ENCODE measurements around the gene SNAI1.

Gene SNAI1

GRCh38 chr20:49985617-49986016 is 2.8 kb downstream of the SNAI1 start:
- H3K9me2 ChIP-seq (replicated peaks; ENCODE audit: insufficient read depth, low read length) = no peaks in the 10 kb centered on the region
- H3K36me3 ChIP-seq (ENCODE audit: low read length) = no peaks in the 10 kb centered on the region
- H3K4me3 ChIP-seq (ENCODE audit: insufficient read depth, low read length, poor library complexity, severe bottlenecking) = no peak overlapping the region
- H3K27ac ChIP-seq (ENCODE audit: low read depth, low read length) = no peak overlapping the region
- no peaks in the 10 kb centered on the region for H3K79me2 ChIP-seq (ENCODE audit: insufficient read depth, low read length)
- TF ChIP-seq CTCF (IDR thresholded peaks at IDR 0.05; ENCODE audit: insufficient read depth, low read length, poor library complexity, severe bottlenecking) (no peak), EZH2phosphoT487 (conservative IDR thresholded peaks at IDR 0.05; ENCODE audit: low read length) (no peak)
- no peaks in the 10 kb centered on the region for H3K9me3 ChIP-seq (ENCODE audit: insufficient read depth, low read length)
- H3K9ac ChIP-seq (ENCODE audit: low read length) = no peak overlapping the region
- no peaks in the 10 kb centered on the region for H4K20me1 ChIP-seq (ENCODE audit: low read depth, low read length)
- H2AFZ ChIP-seq (ENCODE audit: low read depth, low read length, severe bottlenecking) = no peak overlapping the region
- no peak overlapping the region for H3K4me2 ChIP-seq (ENCODE audit: low read depth, low read length, poor library complexity, severe bottlenecking)
- H3F3A ChIP-seq (ENCODE audit: insufficient read depth) = no peaks in the 10 kb centered on the region
- no peaks in the 10 kb centered on the region for H3K27me3 ChIP-seq (ENCODE audit: low read length)

GRCh38 chr20:49986049-49986448 is 3.3 kb downstream of the SNAI1 start:
- H3K4me2 ChIP-seq (ENCODE audit: low read depth, low read length, poor library complexity, severe bottlenecking) = no peak overlapping the region
- H3K27ac ChIP-seq (ENCODE audit: low read depth, low read length) = no peak overlapping the region
- TF ChIP-seq CTCF (IDR thresholded peaks at IDR 0.05; ENCODE audit: insufficient read depth, low read length, poor library complexity, severe bottlenecking) (no peak), EZH2phosphoT487 (conservative IDR thresholded peaks at IDR 0.05; ENCODE audit: low read length) (no peak)
- no peaks in the 10 kb centered on the region for H3K27me3 ChIP-seq (ENCODE audit: low read length)
- no peaks in the 10 kb centered on the region for H3K36me3 ChIP-seq (ENCODE audit: low read length)
- no peaks in the 10 kb centered on the region for H4K20me1 ChIP-seq (ENCODE audit: low read depth, low read length)
- no peaks in the 10 kb centered on the region for H3F3A ChIP-seq (ENCODE audit: insufficient read depth)
- H3K9me3 ChIP-seq (ENCODE audit: insufficient read depth, low read length) = no peaks in the 10 kb centered on the region
- H2AFZ ChIP-seq (ENCODE audit: low read depth, low read length, severe bottlenecking) = no peak overlapping the region
- H3K9me2 ChIP-seq (replicated peaks; ENCODE audit: insufficient read depth, low read length) = no peaks in the 10 kb centered on the region
- no peak overlapping the region for H3K4me3 ChIP-seq (ENCODE audit: insufficient read depth, low read length, poor library complexity, severe bottlenecking)
- H3K9ac ChIP-seq (ENCODE audit: low read length) = no peak overlapping the region
- H3K79me2 ChIP-seq (ENCODE audit: insufficient read depth, low read length) = no peaks in the 10 kb centered on the region

DNA sequence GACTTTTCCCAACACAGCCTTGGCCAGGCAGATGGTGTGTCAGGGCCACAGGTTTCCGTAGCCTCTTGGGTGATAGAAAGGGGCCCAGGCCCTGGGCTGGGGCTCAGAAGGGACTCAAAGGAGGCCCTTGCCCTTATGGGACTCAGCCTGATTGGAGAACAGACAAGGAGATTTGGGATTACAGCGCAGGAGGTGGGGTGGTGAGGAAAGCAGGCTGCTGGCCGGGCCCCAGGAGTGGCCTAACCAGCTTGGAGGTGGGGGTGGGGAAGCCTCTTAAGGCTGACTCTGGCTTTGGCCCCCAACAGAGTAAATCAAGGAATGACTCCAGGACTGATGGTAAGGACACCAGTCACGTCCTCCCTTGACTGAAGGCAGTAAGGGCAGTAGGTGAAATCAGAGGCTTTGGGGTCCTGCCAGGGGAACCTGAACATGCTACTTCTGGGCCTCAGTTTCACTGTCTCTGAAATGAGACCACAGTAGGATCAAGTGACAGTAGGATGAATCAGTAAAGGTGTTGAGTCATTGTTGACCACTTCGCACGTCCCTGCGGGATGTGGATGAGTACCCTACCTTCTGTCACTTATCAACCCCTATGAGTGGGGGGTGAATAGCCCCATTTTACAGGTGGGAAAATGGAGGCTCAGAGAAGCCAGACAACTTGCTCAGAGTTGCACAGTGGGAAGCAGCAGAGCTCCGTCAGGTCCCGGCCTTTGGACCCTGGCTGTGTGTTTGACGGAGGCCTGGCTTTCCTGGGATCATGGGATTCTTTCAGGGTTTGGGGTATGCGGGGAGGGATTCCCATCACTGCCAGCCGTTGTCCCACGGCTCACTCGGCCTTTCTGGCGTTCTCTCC is 4.5 kb downstream of the SNAI1 start:
- no peak overlapping the region for H2AFZ ChIP-seq (ENCODE audit: low read depth, low read length, severe bottlenecking)
- no peak overlapping the region for H3K4me3 ChIP-seq (ENCODE audit: insufficient read depth, low read length, poor library complexity, severe bottlenecking)
- no peak overlapping the region for H3K27ac ChIP-seq (ENCODE audit: low read depth, low read length)
- no peaks in the 10 kb centered on the region for H3K9me2 ChIP-seq (replicated peaks; ENCODE audit: insufficient read depth, low read length)
- no peaks in the 10 kb centered on the region for H3K27me3 ChIP-seq (ENCODE audit: low read length)
- no peaks in the 10 kb centered on the region for H4K20me1 ChIP-seq (ENCODE audit: low read depth, low read length)
- no peak for TF ChIP-seq EZH2phosphoT487 (conservative IDR thresholded peaks at IDR 0.05; ENCODE audit: low read length)
- no peak for TF ChIP-seq CTCF (IDR thresholded peaks at IDR 0.05; ENCODE audit: insufficient read depth, low read length, poor library complexity, severe bottlenecking)
- no peaks in the 10 kb centered on the region for H3K36me3 ChIP-seq (ENCODE audit: low read length)
- no peak overlapping the region for H3K9ac ChIP-seq (ENCODE audit: low read length)
- no peaks in the 10 kb centered on the region for H3F3A ChIP-seq (ENCODE audit: insufficient read depth)
- H3K9me3 ChIP-seq (ENCODE audit: insufficient read depth, low read length) = no peaks in the 10 kb centered on the region
- no peaks in the 10 kb centered on the region for H3K79me2 ChIP-seq (ENCODE audit: insufficient read depth, low read length)
- no peak overlapping the region for H3K4me2 ChIP-seq (ENCODE audit: low read depth, low read length, poor library complexity, severe bottlenecking)
